ENCODE data around the gene PIK3C2B.

PIK3C2B gene, protein sequence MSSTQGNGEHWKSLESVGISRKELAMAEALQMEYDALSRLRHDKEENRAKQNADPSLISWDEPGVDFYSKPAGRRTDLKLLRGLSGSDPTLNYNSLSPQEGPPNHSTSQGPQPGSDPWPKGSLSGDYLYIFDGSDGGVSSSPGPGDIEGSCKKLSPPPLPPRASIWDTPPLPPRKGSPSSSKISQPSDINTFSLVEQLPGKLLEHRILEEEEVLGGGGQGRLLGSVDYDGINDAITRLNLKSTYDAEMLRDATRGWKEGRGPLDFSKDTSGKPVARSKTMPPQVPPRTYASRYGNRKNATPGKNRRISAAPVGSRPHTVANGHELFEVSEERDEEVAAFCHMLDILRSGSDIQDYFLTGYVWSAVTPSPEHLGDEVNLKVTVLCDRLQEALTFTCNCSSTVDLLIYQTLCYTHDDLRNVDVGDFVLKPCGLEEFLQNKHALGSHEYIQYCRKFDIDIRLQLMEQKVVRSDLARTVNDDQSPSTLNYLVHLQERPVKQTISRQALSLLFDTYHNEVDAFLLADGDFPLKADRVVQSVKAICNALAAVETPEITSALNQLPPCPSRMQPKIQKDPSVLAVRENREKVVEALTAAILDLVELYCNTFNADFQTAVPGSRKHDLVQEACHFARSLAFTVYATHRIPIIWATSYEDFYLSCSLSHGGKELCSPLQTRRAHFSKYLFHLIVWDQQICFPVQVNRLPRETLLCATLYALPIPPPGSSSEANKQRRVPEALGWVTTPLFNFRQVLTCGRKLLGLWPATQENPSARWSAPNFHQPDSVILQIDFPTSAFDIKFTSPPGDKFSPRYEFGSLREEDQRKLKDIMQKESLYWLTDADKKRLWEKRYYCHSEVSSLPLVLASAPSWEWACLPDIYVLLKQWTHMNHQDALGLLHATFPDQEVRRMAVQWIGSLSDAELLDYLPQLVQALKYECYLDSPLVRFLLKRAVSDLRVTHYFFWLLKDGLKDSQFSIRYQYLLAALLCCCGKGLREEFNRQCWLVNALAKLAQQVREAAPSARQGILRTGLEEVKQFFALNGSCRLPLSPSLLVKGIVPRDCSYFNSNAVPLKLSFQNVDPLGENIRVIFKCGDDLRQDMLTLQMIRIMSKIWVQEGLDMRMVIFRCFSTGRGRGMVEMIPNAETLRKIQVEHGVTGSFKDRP (N-terminal part only)

DNA sequence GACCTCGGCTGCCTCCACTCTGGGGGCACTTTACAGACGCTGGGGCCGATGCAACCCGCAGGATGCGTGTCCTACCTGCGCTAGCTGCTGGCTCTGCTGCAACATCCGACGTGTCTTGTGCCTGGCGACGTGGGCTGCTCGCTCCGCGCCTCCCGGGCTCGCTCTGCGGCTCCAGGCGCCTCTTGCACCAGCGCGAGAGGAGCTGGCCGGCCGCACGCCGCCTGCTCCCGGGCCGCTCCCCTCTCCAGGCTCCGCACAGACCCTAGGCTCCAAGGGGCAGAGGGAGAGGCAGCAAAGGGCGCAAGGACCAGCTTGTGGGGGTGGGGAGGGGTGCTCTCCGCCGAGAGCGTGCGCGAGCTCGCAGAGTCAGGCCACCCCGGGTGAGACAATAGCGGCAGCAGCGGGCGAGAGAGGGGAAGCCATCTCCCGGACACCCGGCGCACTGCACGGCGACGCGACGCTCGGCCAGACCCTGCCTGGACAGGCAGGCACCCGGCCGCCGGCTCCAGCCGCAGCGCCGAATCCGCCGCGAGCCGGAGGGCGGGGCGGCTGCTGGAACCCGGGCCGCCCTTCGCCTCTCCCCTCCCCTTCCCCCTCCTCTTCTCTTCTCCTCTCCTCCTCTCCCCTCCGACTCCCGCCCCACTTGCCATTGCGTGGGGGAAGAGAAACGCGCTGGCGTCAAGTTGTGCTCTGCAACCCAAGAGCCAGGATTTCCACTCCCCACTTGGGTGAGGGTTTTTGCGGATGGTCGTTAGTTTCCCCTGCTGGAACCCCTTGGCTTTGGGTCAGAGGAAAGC lies at the start of gene PIK3C2B:
TSS of gene PIK3C2B (minus strand) at position 525 of the 797 bp plus-strand sequence. CDS start 25,003 bp downstream, outside the sequence.
- Histone ChIP-seq H3K9ac (ENCODE audit: low read length) (peak within 1 kb of the TSS; percentile 95), H3K27me3 (ENCODE audit: control insufficient read depth, insufficient read depth, low read length) (no peaks in the 10 kb centered on the region; the same call in 1 of the 2 replicates), H3K36me3 (ENCODE audit: control insufficient read depth, insufficient read depth, low read length) (no peaks in the 10 kb centered on the region), H3K9me3 (ENCODE audit: control insufficient read depth, insufficient read depth, low read depth, low read length) (no peaks in the 10 kb centered on the region), H3K27ac (ENCODE audit: low read depth, low read length) (peak within 1 kb of the TSS; percentile 78), H3K4me3 (ENCODE audit: low read depth, low read length) (peak within 1 kb of the TSS; percentile 95), H3K4me1 (ENCODE audit: control insufficient read depth, insufficient read depth, low read length) (peaks cover 29% of the 10 kb centered on the region)

DNA sequence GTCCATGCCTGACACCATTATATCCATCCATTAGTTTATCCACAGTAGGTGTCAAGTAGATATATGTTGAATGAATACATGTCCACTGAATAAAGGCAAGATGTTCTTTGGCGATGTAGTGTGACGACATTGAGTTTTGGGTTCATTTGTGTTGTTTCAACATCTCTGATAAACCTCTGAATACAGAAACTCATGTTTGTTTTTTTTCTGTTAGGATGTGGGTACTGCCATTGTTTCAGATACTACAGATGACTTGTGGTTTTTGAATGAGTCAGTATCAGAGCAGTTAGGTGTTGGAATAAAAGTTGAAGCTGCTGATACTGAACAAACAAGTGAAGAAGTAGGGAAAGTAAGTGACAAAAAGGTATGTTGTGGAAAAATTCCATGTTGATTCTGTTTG lies 49.7 kb upstream of the PIK3C2B start:
- no peak overlapping the region for H3K9ac ChIP-seq (ENCODE audit: low read length)
- H3K4me3 ChIP-seq (ENCODE audit: low read depth, low read length): no peak overlapping the region
- H3K4me1 ChIP-seq (ENCODE audit: control insufficient read depth, insufficient read depth, low read length): no peaks in the 10 kb centered on the region
- no peaks in the 10 kb centered on the region for H3K9me3 ChIP-seq (ENCODE audit: control insufficient read depth, insufficient read depth, low read depth, low read length)
- no peak overlapping the region for H3K27ac ChIP-seq (ENCODE audit: low read depth, low read length)
- peaks cover 97% of the 10 kb centered on the region for H3K36me3 ChIP-seq (ENCODE audit: control insufficient read depth, insufficient read depth, low read length)
- H3K27me3 ChIP-seq (ENCODE audit: control insufficient read depth, insufficient read depth, low read length): no peaks in the 10 kb centered on the region

DNA sequence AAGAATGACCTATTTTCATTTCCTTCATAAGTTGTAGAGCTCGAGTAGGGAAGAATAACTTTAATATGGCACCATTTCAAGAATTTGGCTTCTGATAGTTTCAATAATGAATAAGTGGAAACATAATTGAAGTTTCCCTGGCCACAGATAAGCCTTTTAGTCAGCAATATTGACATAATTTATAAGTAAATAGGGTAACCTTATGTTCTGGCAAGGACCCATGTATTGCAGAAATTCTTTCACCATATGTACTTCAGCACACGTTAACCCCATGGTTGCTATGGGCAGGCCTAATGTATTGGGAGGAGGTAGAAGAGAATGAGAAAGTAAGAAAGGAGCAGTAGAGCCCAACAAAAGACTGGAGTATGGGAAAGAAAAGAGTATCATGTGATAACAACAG lies 47.0 kb upstream of the PIK3C2B start:
- Histone ChIP-seq H3K9me3 (ENCODE audit: control insufficient read depth, insufficient read depth, low read depth, low read length) (no peaks in the 10 kb centered on the region), H3K4me3 (ENCODE audit: low read depth, low read length) (no peak overlapping the region), H3K27ac (ENCODE audit: low read depth, low read length) (no peak overlapping the region), H3K36me3 (ENCODE audit: control insufficient read depth, insufficient read depth, low read length) (peaks cover 97% of the 10 kb centered on the region), H3K9ac (ENCODE audit: low read length) (no peak overlapping the region), H3K4me1 (ENCODE audit: control insufficient read depth, insufficient read depth, low read length) (no peaks in the 10 kb centered on the region), H3K27me3 (ENCODE audit: control insufficient read depth, insufficient read depth, low read length) (no peaks in the 10 kb centered on the region)

DNA sequence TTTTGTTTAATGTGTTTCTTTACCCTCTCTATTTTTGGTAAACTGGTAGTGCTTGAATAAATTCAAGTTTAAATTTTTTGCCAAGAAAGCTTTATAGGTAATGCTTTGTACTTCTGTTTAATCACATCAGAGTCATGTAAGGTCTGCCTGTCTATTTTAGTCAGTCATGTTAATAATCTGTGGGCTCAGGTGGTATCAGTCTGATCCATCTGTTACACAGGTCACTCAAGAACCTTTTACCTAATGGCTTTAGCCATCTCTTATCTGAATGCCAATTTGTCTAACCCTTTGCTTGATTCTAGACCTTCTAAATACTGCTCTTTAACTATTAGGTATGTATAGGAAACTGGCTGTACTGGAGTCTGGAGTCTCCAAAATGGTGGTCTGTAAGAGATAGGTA lies 38.2 kb upstream of the PIK3C2B start:
- Histone ChIP-seq H3K4me1 (ENCODE audit: control insufficient read depth, insufficient read depth, low read length) (no peaks in the 10 kb centered on the region), H3K36me3 (ENCODE audit: control insufficient read depth, insufficient read depth, low read length) (peaks cover 89% of the 10 kb centered on the region), H3K9ac (ENCODE audit: low read length) (no peak overlapping the region)

DNA sequence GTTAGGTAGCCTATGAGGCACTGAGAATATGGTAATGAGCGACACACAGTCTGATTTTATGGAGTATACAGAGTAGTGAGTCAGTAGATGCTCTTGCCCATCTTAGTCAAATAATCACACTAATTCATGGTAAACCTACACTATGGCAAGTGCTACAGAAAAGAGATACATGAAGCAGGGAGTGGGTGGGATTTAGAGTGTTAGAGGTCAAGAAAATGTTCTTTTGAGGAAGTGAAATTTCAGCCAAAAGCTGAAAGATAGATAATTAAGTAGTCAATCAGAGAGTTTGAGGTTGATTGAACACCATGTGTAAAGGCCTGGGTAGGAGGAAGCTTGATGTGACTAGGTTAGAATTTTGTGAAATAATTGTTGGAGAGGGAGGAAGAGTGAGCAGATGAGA lies 36.3 kb upstream of the PIK3C2B start:
- Histone ChIP-seq H3K9ac (ENCODE audit: low read length) (no peak overlapping the region), H3K4me3 (ENCODE audit: low read depth, low read length) (no peak overlapping the region), H3K4me1 (ENCODE audit: control insufficient read depth, insufficient read depth, low read length) (no peaks in the 10 kb centered on the region), H3K27me3 (ENCODE audit: control insufficient read depth, insufficient read depth, low read length) (no peaks in the 10 kb centered on the region), H3K9me3 (ENCODE audit: control insufficient read depth, insufficient read depth, low read depth, low read length) (no peaks in the 10 kb centered on the region), H3K27ac (ENCODE audit: low read depth, low read length) (no peak overlapping the region), H3K36me3 (ENCODE audit: control insufficient read depth, insufficient read depth, low read length) (peaks cover 92% of the 10 kb centered on the region)

More for the DNA sequence above, 38.2 kb upstream of the PIK3C2B start:
- H3K27me3 ChIP-seq (ENCODE audit: control insufficient read depth, insufficient read depth, low read length): no peaks in the 10 kb centered on the region
- H3K4me3 ChIP-seq (ENCODE audit: low read depth, low read length): no peak overlapping the region
- H3K27ac ChIP-seq (ENCODE audit: low read depth, low read length): no peak overlapping the region
- H3K9me3 ChIP-seq (ENCODE audit: control insufficient read depth, insufficient read depth, low read depth, low read length): no peaks in the 10 kb centered on the region

DNA sequence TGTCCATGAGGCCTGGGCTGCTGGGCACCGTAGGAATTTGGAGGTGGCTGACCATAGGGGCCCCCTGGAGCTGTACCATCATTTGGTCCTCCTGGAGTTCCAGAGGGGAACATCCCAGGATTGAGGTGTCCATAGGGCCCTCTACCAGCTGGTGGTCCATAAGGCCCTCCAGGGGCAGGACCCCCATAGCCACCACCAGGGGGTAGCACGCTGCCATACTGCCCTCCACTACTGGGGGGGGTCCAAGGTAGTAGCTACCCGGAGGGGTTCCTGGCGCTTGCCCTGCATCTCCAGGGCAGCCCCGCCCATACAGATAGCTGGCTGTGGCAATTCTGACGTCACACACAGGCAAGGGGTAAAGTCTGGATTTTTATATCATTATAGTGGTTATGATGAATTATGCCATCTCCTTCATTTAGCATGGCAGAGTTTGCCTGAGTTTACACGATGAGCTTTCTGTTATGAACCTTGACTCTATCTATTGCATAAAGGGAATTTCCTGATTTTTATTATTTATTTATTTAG lies 34.8 kb upstream of the PIK3C2B start:
- Histone ChIP-seq H3K27ac (ENCODE audit: low read depth, low read length) (no peak overlapping the region), H3K36me3 (ENCODE audit: control insufficient read depth, insufficient read depth, low read length) (peaks cover 94% of the 10 kb centered on the region), H3K27me3 (ENCODE audit: control insufficient read depth, insufficient read depth, low read length) (no peaks in the 10 kb centered on the region), H3K4me3 (ENCODE audit: low read depth, low read length) (no peak overlapping the region), H3K4me1 (ENCODE audit: control insufficient read depth, insufficient read depth, low read length) (peaks cover 6% of the 10 kb centered on the region; the same call in 1 of the 2 replicates), H3K9ac (ENCODE audit: low read length) (no peak overlapping the region), H3K9me3 (ENCODE audit: control insufficient read depth, insufficient read depth, low read depth, low read length) (no peaks in the 10 kb centered on the region)

DNA sequence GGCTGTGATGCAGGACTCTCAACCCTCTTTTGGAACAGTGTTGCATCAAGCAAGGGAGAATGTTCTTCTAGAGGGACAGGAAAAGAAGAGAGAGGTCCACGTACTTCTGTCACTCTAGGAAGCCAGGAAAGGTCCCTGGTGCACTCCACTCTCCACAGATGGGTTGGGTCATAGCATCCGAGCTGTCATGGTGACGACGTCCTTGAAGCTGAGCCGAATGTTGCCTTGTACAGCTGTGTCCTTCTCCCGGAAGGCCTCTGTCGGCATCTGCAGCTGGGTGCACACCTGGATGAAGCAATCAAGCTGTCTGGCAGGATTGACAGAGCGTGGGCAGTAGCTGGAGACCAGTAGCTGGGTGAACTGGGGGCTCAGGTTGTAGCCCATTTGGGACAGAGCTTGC lies 34.1 kb upstream of the PIK3C2B start:
- H3K36me3 ChIP-seq (ENCODE audit: control insufficient read depth, insufficient read depth, low read length): peaks cover 90% of the 10 kb centered on the region
- H3K4me1 ChIP-seq (ENCODE audit: control insufficient read depth, insufficient read depth, low read length): peaks cover 6% of the 10 kb centered on the region; the same call in 1 of the 2 replicates
- H3K27me3 ChIP-seq (ENCODE audit: control insufficient read depth, insufficient read depth, low read length): no peaks in the 10 kb centered on the region
- H3K4me3 ChIP-seq (ENCODE audit: low read depth, low read length): no peak overlapping the region
- H3K9me3 ChIP-seq (ENCODE audit: control insufficient read depth, insufficient read depth, low read depth, low read length): peaks cover 4% of the 10 kb centered on the region; the same call in 1 of the 2 replicates
- H3K27ac ChIP-seq (ENCODE audit: low read depth, low read length): no peak overlapping the region
- H3K9ac ChIP-seq (ENCODE audit: low read length): no peak overlapping the region

DNA sequence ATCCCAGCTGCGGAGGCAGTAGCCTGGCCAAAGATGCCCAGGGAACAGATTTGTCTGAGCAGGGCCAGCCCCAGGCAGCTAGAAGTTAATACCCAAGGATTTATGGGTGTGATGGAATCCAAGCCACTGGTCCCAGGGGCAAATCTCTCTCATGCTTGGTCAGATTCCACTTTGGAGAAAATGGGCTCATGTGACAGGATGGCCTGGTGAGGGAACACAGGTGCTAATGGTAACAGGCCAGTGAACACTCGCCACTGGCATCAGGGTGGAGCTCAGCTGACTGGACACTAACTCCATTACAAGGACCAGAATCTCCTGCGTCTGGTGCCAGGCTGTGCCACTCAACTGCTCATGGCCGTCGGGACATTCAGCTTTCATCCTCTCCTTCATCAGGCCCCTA lies 33.6 kb upstream of the PIK3C2B start:
- H3K27me3 ChIP-seq (ENCODE audit: control insufficient read depth, insufficient read depth, low read length): no peaks in the 10 kb centered on the region
- H3K9ac ChIP-seq (ENCODE audit: low read length): no peak overlapping the region
- H3K9me3 ChIP-seq (ENCODE audit: control insufficient read depth, insufficient read depth, low read depth, low read length): peaks cover 7% of the 10 kb centered on the region; the same call in 1 of the 2 replicates
- peaks cover 89% of the 10 kb centered on the region for H3K36me3 ChIP-seq (ENCODE audit: control insufficient read depth, insufficient read depth, low read length)
- peaks cover 6% of the 10 kb centered on the region; the same call in 1 of the 2 replicates for H3K4me1 ChIP-seq (ENCODE audit: control insufficient read depth, insufficient read depth, low read length)
- H3K4me3 ChIP-seq (ENCODE audit: low read depth, low read length): no peak overlapping the region
- no peak overlapping the region for H3K27ac ChIP-seq (ENCODE audit: low read depth, low read length)

DNA sequence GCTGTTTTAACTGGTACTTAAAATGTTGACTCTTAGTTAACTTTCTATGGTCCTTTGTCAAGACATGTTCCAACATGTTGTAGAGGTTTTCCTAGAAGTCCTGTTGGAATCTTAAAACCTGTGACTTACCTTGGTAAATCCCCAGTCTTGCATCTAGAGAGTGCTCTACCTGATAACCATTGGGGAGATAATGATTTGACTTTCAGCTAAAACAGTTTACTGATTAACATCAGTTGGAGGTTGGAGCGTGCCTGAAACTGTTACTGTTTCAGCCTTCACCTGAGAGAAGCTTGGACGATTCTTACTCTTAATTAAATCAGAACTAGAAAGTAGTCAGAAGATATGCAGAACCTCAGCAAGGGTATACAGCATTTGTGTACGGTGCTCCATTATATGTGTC lies 30.4 kb upstream of the PIK3C2B start:
- Histone ChIP-seq H3K9me3 (ENCODE audit: control insufficient read depth, insufficient read depth, low read depth, low read length) (peaks cover 9% of the 10 kb centered on the region), H3K27ac (ENCODE audit: low read depth, low read length) (peak overlapping the region; percentile 65), H3K4me3 (ENCODE audit: low read depth, low read length) (no peak overlapping the region), H3K27me3 (ENCODE audit: control insufficient read depth, insufficient read depth, low read length) (no peaks in the 10 kb centered on the region), H3K4me1 (ENCODE audit: control insufficient read depth, insufficient read depth, low read length) (peaks cover 6% of the 10 kb centered on the region; the same call in 1 of the 2 replicates), H3K36me3 (ENCODE audit: control insufficient read depth, insufficient read depth, low read length) (peaks cover 68% of the 10 kb centered on the region), H3K9ac (ENCODE audit: low read length) (peak overlapping the region; percentile 42)

Data from HUES6 (cell line).